H1 (cell line): ENCODE data around the gene TUBA1A. TPM values are rescaled to one million over a fixed set of nuclear protein-coding genes. Genes with fewer than 3 reads are reported as not detected.
"Not testable (repeated sequence)": the region's sequence is repeated elsewhere in the genome, so short reads cannot be mapped to it uniquely, and the experiment has no call there.

ENCODE experiments used
- CTCF ChIA-PET: fragments of 300-600 bp; sonication (Branson Sonifier 250); formaldehyde crosslinking; loops from one replicate; lab custom pipeline; 2021; ENCODE audit not compliant: partially characterized antibody; lab: Charles Lee
- POLR2A ChIA-PET: fragments of 300-600 bp; sonication (Branson Sonifier 250); formaldehyde crosslinking; loops from one replicate; lab custom pipeline; 2021; ENCODE audit warnings: inconsistent platforms; ENCODE audit not compliant: partially characterized antibody; lab: Charles Lee
- DNase-seq, 2 experiments: peaks; one replicate each; pipeline versions ENCODE4 v3.0.0 to v3.0.0-alpha.2; 2010 to 2022; ENCODE audit warnings: low spot score in 2 of 2, low read depth in 1 of 2, mixed read lengths in 1 of 2
- FAIRE-seq: peaks from 2 replicates; lab custom pipeline; 2011; peaks lifted over from hg19 to GRCh38; lab: Jason Lieb, UNC
- H2AFZ ChIP-seq: 2 replicates; pipeline ENCODE4 v1.8.1; 2012; ENCODE audit warnings: low read length, inconsistent platforms
- H2AK5ac ChIP-seq: 2 replicates; pipeline ENCODE4 v1.6.1; 2013; ENCODE audit warnings: low read depth, low read length
- H2BK120ac ChIP-seq: replicated peaks from 2 replicates; pipeline ENCODE3; 2013; ENCODE audit warnings: low read depth, low read length, inconsistent platforms
- H2BK12ac ChIP-seq: 2 replicates; pipeline ENCODE4 v1.6.1; 2013; ENCODE audit warnings: low read depth, low read length
- H2BK15ac ChIP-seq: 2 replicates; pipeline ENCODE4 v1.6.1; 2013; ENCODE audit warnings: low read length
- H2BK20ac ChIP-seq: 2 replicates; pipeline ENCODE4 v1.6.1; 2013; ENCODE audit warnings: low read length
- H2BK5ac ChIP-seq: 2 replicates; pipeline ENCODE4 v1.6.1; 2013; ENCODE audit warnings: low read depth, low read length
- H3K14ac ChIP-seq: 2 replicates; pipeline ENCODE4 v1.6.1; 2013; ENCODE audit warnings: inconsistent platforms; ENCODE audit not compliant: insufficient read length
- H3K18ac ChIP-seq: 2 replicates; pipeline ENCODE4 v1.6.1; 2013; ENCODE audit warnings: low read length; ENCODE audit errors: extremely low read depth
- H3K23ac ChIP-seq: 2 replicates; pipeline ENCODE4 v1.6.1; 2013; ENCODE audit warnings: inconsistent platforms; ENCODE audit not compliant: insufficient read length
- H3K23me2 ChIP-seq: 2 replicates; pipeline ENCODE4 v1.6.1; 2013; ENCODE audit warnings: low read depth, low read length
- H3K27ac ChIP-seq: 2 replicates; pipeline ENCODE4 v1.6.1; 2011; ENCODE audit warnings: low read depth, low read length, inconsistent platforms
- H3K27me3 ChIP-seq, 4 experiments: replicated peaks in 1 of 4; 1 replicate in 1 of 4; 2 replicates in 3 of 4; pipeline versions ENCODE4 v1.6.1 to v1.8.1; 2011 to 2013; ENCODE audit warnings: low read length in 3 of 4, mild to moderate bottlenecking in 3 of 4, inconsistent platforms in 2 of 4, mixed read lengths in 2 of 4, moderate library complexity in 1 of 4; ENCODE audit not compliant: control insufficient read depth in 3 of 4, insufficient read depth in 3 of 4; ENCODE audit errors: extremely low read depth in 1 of 4
- H3K36me3 ChIP-seq, 4 experiments: 2 replicates each; pipeline versions ENCODE4 v1.6.1 to v1.8.1; 2011 to 2013; ENCODE audit warnings: mild to moderate bottlenecking in 4 of 4, low read length in 3 of 4, moderate library complexity in 2 of 4, control low read depth in 1 of 4, inconsistent platforms in 1 of 4; ENCODE audit not compliant: insufficient read depth in 4 of 4, control insufficient read depth in 2 of 4
- H3K4ac ChIP-seq: replicated peaks from 2 replicates; pipeline ENCODE3; 2013; ENCODE audit warnings: low read length, low read depth, mixed read lengths, inconsistent platforms; ENCODE audit not compliant: insufficient read length
- H3K4me1 ChIP-seq, 4 experiments: replicated peaks in 1 of 4; 1 replicate in 1 of 4; 2 replicates in 3 of 4; pipeline versions ENCODE4 v1.6.1 to v1.8.1; 2011 to 2013; ENCODE audit warnings: low read length in 3 of 4, inconsistent platforms in 2 of 4, mixed read lengths in 1 of 4; ENCODE audit not compliant: insufficient read depth in 4 of 4, control insufficient read depth in 3 of 4
- H3K4me2 ChIP-seq, 2 experiments: 2 replicates each; pipeline versions ENCODE4 v1.6.1 to v1.8.1; 2011 to 2013; ENCODE audit warnings: low read depth in 2 of 2, low read length in 2 of 2, control low read depth in 1 of 2, inconsistent platforms in 1 of 2, mild to moderate bottlenecking in 1 of 2; ENCODE audit not compliant: insufficient read depth in 1 of 2
- H3K4me3 ChIP-seq, 4 experiments: fragments of 200-600, 300-600 bp in 1 of 4; sonication (generic), shearing (Covaris generic), sonication (Bioruptor Twin) in 1 of 4; 2 replicates each; pipeline versions ENCODE4 v1.5.1 to v1.8.1; 2011 to 2016; ENCODE audit warnings: low read length in 4 of 4, low read depth in 3 of 4, control low read depth in 2 of 4, inconsistent platforms in 2 of 4, mild to moderate bottlenecking in 2 of 4, mixed read lengths in 1 of 4, moderate library complexity in 1 of 4; ENCODE audit not compliant: insufficient read depth in 2 of 4; ENCODE audit errors: extremely low read depth in 1 of 4
- H3K56ac ChIP-seq: replicated peaks from 2 replicates; pipeline ENCODE3; 2013; ENCODE audit warnings: low read depth, mild to moderate bottlenecking, mixed read lengths, low read length, inconsistent platforms; ENCODE audit not compliant: insufficient read length
- H3K79me1 ChIP-seq: 2 replicates; pipeline ENCODE4 v1.6.1; 2013; ENCODE audit warnings: low read depth, low read length, control low read depth
- H3K79me2 ChIP-seq, 2 experiments: 2 replicates each; pipeline versions ENCODE4 v1.6.1 to v1.8.1; 2012 to 2013; ENCODE audit warnings: low read length in 2 of 2, mild to moderate bottlenecking in 2 of 2, inconsistent platforms in 1 of 2; ENCODE audit not compliant: insufficient read depth in 2 of 2, control insufficient read depth in 1 of 2
- H3K9ac ChIP-seq, 4 experiments: replicated peaks in 1 of 4; 1 replicate in 1 of 4; 2 replicates in 3 of 4; pipeline versions ENCODE4 v1.6.1 to v1.8.1; 2011 to 2013; ENCODE audit warnings: low read depth in 3 of 4, low read length in 3 of 4, control low read depth in 2 of 4, mild to moderate bottlenecking in 2 of 4, moderate library complexity in 2 of 4, inconsistent platforms in 1 of 4; ENCODE audit errors: extremely low read depth in 1 of 4
- H3K9me3 ChIP-seq, 2 experiments: 2 replicates each; pipeline versions ENCODE4 v1.6.1 to v1.8.1; 2012 to 2013; ENCODE audit warnings: mild to moderate bottlenecking in 2 of 2, moderate library complexity in 2 of 2, control low read depth in 1 of 2, inconsistent platforms in 1 of 2, low read depth in 1 of 2, low read length in 1 of 2, mixed read lengths in 1 of 2; ENCODE audit not compliant: insufficient read depth in 2 of 2
- H4K20me1 ChIP-seq, 2 experiments: replicated peaks in 1 of 2; 2 replicates each; pipeline versions ENCODE3 to v1.8.1; 2011 to 2013; ENCODE audit warnings: inconsistent platforms in 2 of 2, low read length in 2 of 2, mild to moderate bottlenecking in 1 of 2; ENCODE audit not compliant: insufficient read depth in 2 of 2, control insufficient read depth in 1 of 2
- H4K5ac ChIP-seq: 2 replicates; pipeline ENCODE4 v1.6.1; 2013; ENCODE audit warnings: low read length, low read depth, mixed read lengths, inconsistent platforms; ENCODE audit not compliant: insufficient read length
- H4K8ac ChIP-seq: 2 replicates; pipeline ENCODE4 v1.8.0; 2013; ENCODE audit warnings: mild to moderate bottlenecking, moderate library complexity, low read length, inconsistent platforms; ENCODE audit not compliant: insufficient read depth; ENCODE audit errors: extremely low read depth
- H4K91ac ChIP-seq: replicated peaks from 2 replicates; pipeline ENCODE3; 2013; ENCODE audit warnings: low read length, mixed read lengths, inconsistent platforms; ENCODE audit not compliant: insufficient read length
- WGBS, 2 experiments: shearing (Covaris generic) in 1 of 2; methylation state at CpG; one replicate each; pipeline versions ENCODE4 v1.1.6 to v1.1.7; 2013 to 2015; ENCODE audit warnings: low lambda C conversion rate in 2 of 2, mixed read lengths in 2 of 2, inconsistent platforms in 1 of 2, low coverage in 1 of 2, missing lambda C conversion rate in 1 of 2; ENCODE audit not compliant: insufficient replicate concordance in 2 of 2, insufficient coverage in 1 of 2, insufficient read length in 1 of 2; ENCODE audit errors: extremely low coverage in 1 of 2, missing lambda C conversion rate in 1 of 2; 5-methylcytosine and 5-hydroxymethylcytosine counted together
- polyA plus RNA-seq, 7 experiments: library from polyadenylated mRNA; depleted of rRNA in 3 of 7; stranded (reverse) in 5 of 7; unstranded in 2 of 7; fragments of >200 nt in 5 of 7; fragments of 200-250 nt in 2 of 7; gene quantifications; 1 replicate in 5 of 7; 2 replicates in 1 of 7; 4 replicates in 1 of 7; pipeline versions ENCODE4 v1.2.1 to v1.2.3, GENCODE V29; 2011 to 2013; ENCODE audit warnings: missing spikeins in 2 of 7, mixed read lengths in 2 of 7
- total RNA-seq: library from RNA; stranded (reverse); fragmentation: NEBNext Ultra II Directional; extraction: Animal tissue kit (Norgen Biotek cat#: 25700); gene quantifications from 2 replicates; pipeline ENCODE4 v1.2.1, GENCODE V29; 2021

Gene TUBA1A
- total and polyA plus RNA-seq, 2 of the 8 experiments (the other 6 are each of a cell fraction or from before 2014, with no cell fraction given): 283 to 1,018 TPM

DNA sequence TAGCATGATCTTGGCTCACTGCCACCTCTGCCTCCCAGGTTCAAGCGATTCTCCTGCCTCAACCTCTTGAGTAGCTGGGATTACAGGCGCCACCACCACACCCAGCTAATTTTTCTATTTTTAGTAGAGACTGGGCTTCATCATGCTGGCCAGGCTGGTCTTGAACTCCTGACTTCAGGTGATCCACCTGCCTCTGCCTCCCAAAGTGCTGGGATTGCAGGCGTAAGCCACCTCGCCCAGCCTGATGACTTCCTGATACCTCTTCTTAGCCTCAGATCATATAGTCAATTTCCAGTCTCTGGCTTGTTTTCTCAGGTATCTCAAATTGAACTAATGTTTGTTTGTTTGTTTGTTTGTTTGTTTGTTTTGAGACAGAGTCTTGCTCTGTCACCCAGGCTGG is 4.9 kb upstream of the TUBA1A start:
- 84% methylated on average over 4 of the region's 4 CpGs; no CpG with 5 or more reads in 1 of the 2 experiments for WGBS, 2 experiments
- H3K79me2 ChIP-seq, H2BK120ac ChIP-seq, H3K27me3 ChIP-seq, H4K5ac ChIP-seq, H3K9ac ChIP-seq, H3K14ac ChIP-seq, H4K20me1 ChIP-seq, H2BK12ac ChIP-seq, H2BK5ac ChIP-seq, H3K79me1 ChIP-seq, H3K4me3 ChIP-seq, H3K56ac ChIP-seq, H3K4me2 ChIP-seq, FAIRE-seq, H3K18ac ChIP-seq, H3K23ac ChIP-seq, H3K23me2 ChIP-seq, H3K4ac ChIP-seq, H4K91ac ChIP-seq, H3K27ac ChIP-seq, H2BK15ac ChIP-seq, H3K9me3 ChIP-seq, DNase-seq, CTCF ChIA-PET, H2AFZ ChIP-seq, H2AK5ac ChIP-seq, H3K36me3 ChIP-seq, H3K4me1 ChIP-seq, H4K8ac ChIP-seq, H2BK20ac ChIP-seq: not testable (repeated sequence)
- POLR2A ChIA-PET: interaction anchor here (0.8 to 8.4 kb wide), 2 partner anchors 20 to 63 kb away, joined by 3 to 48 read pairs; partner anchors contain the start of gene TUBA1B

DNA sequence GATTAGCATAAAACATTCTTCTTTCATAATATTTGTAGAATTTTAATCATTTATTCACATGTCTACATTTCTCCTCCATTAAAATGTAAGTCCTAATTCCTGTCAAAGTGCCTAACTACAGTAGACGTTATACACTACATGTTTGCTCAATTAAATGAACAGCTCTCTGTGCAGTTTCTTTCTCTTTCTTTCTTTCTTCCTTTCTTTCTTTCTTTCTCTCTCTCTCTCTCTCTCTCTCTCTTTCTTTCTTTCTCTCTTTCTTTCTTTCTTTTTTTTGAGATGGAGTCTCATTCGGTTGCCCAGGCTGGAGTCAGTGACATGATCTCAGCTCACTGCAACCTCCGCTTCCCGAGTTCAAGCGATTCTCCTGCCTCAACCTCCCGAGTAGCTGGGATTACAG is 2.6 kb upstream of the TUBA1A start:
- FAIRE-seq, H3K4me2 ChIP-seq, H4K20me1 ChIP-seq, H3K56ac ChIP-seq, H3K79me1 ChIP-seq, H3K36me3 ChIP-seq, DNase-seq, H2AK5ac ChIP-seq, H4K8ac ChIP-seq, H2BK120ac ChIP-seq, H4K91ac ChIP-seq, H3K27me3 ChIP-seq, H3K23ac ChIP-seq, H2BK12ac ChIP-seq, H3K4ac ChIP-seq, H3K18ac ChIP-seq, H2BK15ac ChIP-seq, H3K79me2 ChIP-seq, H3K23me2 ChIP-seq, H3K14ac ChIP-seq, H3K9ac ChIP-seq, H3K9me3 ChIP-seq, H2AFZ ChIP-seq, H3K4me1 ChIP-seq, H2BK5ac ChIP-seq, H3K4me3 ChIP-seq, H2BK20ac ChIP-seq, H4K5ac ChIP-seq, H3K27ac ChIP-seq: not testable (repeated sequence)
- 89% methylated on average over 6 of the region's 6 CpGs; no CpG with 5 or more reads in 1 of the 2 experiments for WGBS, 2 experiments
- ChIA-PET POLR2A (interaction anchor here (2.0 kb wide), 1 partner anchor 60 kb away, joined by 8 read pairs; the partner anchor contains the start of gene TUBA1B), CTCF (interaction anchor here (0.6 kb wide), 2 partner anchors 53 to 1544 kb away, joined by 3 read pairs; no protein-coding TSS in a partner anchor)
